ENCODE results near the gene BMP2.

The BMP2 gene

DNA sequence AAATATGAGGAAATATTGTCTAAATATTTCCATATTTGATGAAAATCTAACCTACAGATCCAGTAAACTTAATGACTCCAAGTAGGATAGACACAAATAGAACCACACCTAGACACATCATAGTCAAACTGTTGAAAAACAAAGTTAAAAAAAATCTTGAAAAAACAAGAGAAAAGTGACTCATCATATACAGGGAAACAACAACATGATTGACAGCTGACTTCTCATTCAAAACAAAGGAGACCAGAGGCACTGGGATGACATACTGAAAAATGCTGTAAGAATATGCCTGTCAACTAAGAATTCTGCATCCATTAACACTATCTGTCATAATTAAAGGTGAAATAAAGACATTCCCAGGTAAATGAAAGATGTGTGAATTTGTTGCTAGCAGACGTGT is 38.8 kb downstream of the BMP2 start:
- H3K4me3 ChIP-seq (ENCODE audit: low read length), result no peak overlapping the region
- no peaks in the 10 kb centered on the region for H4K20me1 ChIP-seq (ENCODE audit: insufficient read depth, low read length)
- no peak overlapping the region for H3K4me2 ChIP-seq (ENCODE audit: low read length)
- TF ChIP-seq, protein P1, sequence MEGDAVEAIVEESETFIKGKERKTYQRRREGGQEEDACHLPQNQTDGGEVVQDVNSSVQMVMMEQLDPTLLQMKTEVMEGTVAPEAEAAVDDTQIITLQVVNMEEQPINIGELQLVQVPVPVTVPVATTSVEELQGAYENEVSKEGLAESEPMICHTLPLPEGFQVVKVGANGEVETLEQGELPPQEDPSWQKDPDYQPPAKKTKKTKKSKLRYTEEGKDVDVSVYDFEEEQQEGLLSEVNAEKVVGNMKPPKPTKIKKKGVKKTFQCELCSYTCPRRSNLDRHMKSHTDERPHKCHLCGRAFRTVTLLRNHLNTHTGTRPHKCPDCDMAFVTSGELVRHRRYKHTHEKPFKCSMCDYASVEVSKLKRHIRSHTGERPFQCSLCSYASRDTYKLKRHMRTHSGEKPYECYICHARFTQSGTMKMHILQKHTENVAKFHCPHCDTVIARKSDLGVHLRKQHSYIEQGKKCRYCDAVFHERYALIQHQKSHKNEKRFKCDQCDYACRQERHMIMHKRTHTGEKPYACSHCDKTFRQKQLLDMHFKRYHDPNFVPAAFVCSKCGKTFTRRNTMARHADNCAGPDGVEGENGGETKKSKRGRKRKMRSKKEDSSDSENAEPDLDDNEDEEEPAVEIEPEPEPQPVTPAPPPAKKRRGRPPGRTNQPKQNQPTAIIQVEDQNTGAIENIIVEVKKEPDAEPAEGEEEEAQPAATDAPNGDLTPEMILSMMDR (IDR thresholded peaks at IDR 0.05; ENCODE audit: low read depth, low read length), result no peak
- no peak for TF ChIP-seq EZH2phosphoT487 (IDR thresholded peaks at IDR 0.05; ENCODE audit: low read depth)
- H2AFZ ChIP-seq (ENCODE audit: low read depth, low read length), result no peak overlapping the region
- H3K4me1 ChIP-seq (ENCODE audit: low read length), result no peaks in the 10 kb centered on the region
- no peak overlapping the region for H3K27ac ChIP-seq (ENCODE audit: low read length)
- no peak overlapping the region for H3K9ac ChIP-seq (ENCODE audit: low read length)
- no peaks in the 10 kb centered on the region for H3K79me2 ChIP-seq (ENCODE audit: low read length)
- no peaks in the 10 kb centered on the region for H3K27me3 ChIP-seq (ENCODE audit: low read depth, low read length)
- H3K9me3 ChIP-seq (ENCODE audit: insufficient read depth, low read length), result no peaks in the 10 kb centered on the region
- no peaks in the 10 kb centered on the region for H3K36me3 ChIP-seq (replicated peaks; ENCODE audit: low read depth, low read length)

DNA sequence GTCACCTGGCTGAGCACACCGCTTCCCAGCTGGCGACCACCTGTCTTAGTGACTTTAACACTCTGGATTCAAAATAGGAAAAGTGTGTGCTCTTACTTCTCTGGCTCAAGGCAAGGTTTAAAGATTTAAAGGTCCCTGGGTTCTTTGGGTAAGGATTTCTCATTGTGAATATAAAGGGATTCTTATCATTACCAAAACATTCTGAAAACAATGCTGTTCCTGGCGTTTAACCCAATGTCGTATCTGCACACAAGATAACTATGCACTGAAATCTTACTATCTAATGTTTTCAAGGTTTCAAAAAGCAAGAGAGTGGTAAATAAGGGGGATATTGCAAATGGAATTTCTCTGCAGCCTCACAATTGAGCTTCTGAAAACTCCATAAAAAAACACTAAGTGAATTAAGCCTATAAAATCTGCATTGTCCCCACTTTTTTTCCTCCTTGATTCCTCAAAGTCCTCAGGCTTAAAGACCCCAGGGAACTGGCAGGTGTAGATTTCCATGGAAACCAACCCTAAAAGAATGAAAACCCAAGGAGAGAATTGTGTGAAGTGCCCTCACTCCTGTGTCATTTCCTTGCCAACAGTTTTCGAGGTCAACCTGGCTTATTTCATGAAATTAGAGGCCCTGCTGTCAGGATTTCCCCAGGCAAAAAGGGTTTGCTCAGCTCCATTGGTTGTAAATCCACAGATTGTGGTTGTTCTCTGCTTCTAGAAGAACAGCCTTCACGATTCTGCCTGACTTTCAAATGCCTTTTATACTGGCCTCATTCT is 44.0 kb downstream of the BMP2 start:
- Histone ChIP-seq H2AFZ (ENCODE audit: low read depth, low read length) (no peak overlapping the region), H3K27me3 (ENCODE audit: low read depth, low read length) (peaks cover 8% of the 10 kb centered on the region; the same call in 1 of the 2 replicates), H3K79me2 (ENCODE audit: low read length) (no peaks in the 10 kb centered on the region), H3K4me3 (ENCODE audit: low read length) (no peak overlapping the region), H4K20me1 (ENCODE audit: insufficient read depth, low read length) (no peaks in the 10 kb centered on the region), H3K9ac (ENCODE audit: low read length) (no peak overlapping the region), H3K9me3 (ENCODE audit: insufficient read depth, low read length) (no peaks in the 10 kb centered on the region), H3K4me2 (ENCODE audit: low read length) (no peak overlapping the region), H3K27ac (ENCODE audit: low read length) (no peak overlapping the region), H3K4me1 (ENCODE audit: low read length) (no peaks in the 10 kb centered on the region), H3K36me3 (replicated peaks; ENCODE audit: low read depth, low read length) (no peaks in the 10 kb centered on the region)
- TF ChIP-seq, protein P1 (IDR thresholded peaks at IDR 0.05; ENCODE audit: low read depth, low read length), result no peak
- no peak for TF ChIP-seq EZH2phosphoT487 (IDR thresholded peaks at IDR 0.05; ENCODE audit: low read depth)

DNA sequence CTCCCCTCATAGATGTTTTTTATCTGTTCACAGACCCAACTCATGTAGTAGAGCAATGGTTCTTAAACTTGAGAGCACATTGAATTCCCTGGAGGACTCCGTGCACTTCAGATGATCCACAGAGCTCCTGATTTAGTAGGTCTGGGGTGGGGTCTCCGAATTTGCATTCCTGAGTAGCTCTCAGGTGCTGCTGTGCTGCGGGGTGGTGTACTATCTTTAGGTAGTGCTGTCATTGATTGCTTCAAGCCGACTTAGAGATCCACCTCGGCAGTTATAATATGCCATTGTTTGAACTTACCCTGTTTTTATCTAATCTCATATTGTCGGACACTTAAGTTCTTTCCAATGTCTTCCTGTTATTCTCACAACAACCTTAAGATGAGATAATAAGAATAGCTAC is 45.0 kb downstream of the BMP2 start:
- H4K20me1 ChIP-seq (ENCODE audit: insufficient read depth, low read length), result no peaks in the 10 kb centered on the region
- no peak overlapping the region for H3K9ac ChIP-seq (ENCODE audit: low read length)
- H3K9me3 ChIP-seq (ENCODE audit: insufficient read depth, low read length), result no peaks in the 10 kb centered on the region
- H3K27ac ChIP-seq (ENCODE audit: low read length), result no peak overlapping the region
- H3K4me2 ChIP-seq (ENCODE audit: low read length), result no peak overlapping the region
- no peaks in the 10 kb centered on the region for H3K79me2 ChIP-seq (ENCODE audit: low read length)
- TF ChIP-seq, protein P1 (IDR thresholded peaks at IDR 0.05; ENCODE audit: low read depth, low read length), result no peak
- no peak overlapping the region for H2AFZ ChIP-seq (ENCODE audit: low read depth, low read length)
- no peaks in the 10 kb centered on the region for H3K36me3 ChIP-seq (replicated peaks; ENCODE audit: low read depth, low read length)
- H3K27me3 ChIP-seq (ENCODE audit: low read depth, low read length), result peaks cover 8% of the 10 kb centered on the region; the same call in 1 of the 2 replicates
- no peaks in the 10 kb centered on the region for H3K4me1 ChIP-seq (ENCODE audit: low read length)
- no peak overlapping the region for H3K4me3 ChIP-seq (ENCODE audit: low read length)

DNA sequence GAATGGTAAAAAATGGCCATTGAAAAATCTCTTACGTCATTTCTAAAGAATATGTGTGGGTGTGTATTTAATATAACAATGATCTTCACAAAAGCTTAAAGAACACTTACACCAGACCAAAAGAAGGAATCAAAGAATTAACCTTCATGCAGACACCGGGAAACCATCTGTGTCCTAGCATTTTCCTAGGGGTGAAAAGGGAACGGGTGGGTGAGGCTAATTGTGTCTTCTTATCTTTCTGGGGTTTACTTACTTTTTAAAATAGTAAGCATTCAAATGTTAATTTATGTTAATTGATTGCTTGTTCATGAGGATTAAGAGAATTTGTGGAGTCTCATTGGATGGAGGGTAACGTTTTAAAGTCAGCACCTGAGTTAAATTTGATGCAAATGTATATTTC is 47.5 kb downstream of the BMP2 start:
- Histone ChIP-seq H3K4me2 (ENCODE audit: low read length) (no peak overlapping the region), H3K79me2 (ENCODE audit: low read length) (no peaks in the 10 kb centered on the region), H2AFZ (ENCODE audit: low read depth, low read length) (no peak overlapping the region), H3K9me3 (ENCODE audit: insufficient read depth, low read length) (no peaks in the 10 kb centered on the region), H3K4me3 (ENCODE audit: low read length) (no peak overlapping the region), H3K9ac (ENCODE audit: low read length) (no peak overlapping the region), H3K27me3 (ENCODE audit: low read depth, low read length) (peaks cover 8% of the 10 kb centered on the region; the same call in 1 of the 2 replicates), H3K27ac (ENCODE audit: low read length) (no peak overlapping the region), H3K4me1 (ENCODE audit: low read length) (no peaks in the 10 kb centered on the region), H3K36me3 (replicated peaks; ENCODE audit: low read depth, low read length) (no peaks in the 10 kb centered on the region), H4K20me1 (ENCODE audit: insufficient read depth, low read length) (no peaks in the 10 kb centered on the region)
- TF ChIP-seq, protein P1 (IDR thresholded peaks at IDR 0.05; ENCODE audit: low read depth, low read length), result no peak
- TF ChIP-seq EZH2phosphoT487 (IDR thresholded peaks at IDR 0.05; ENCODE audit: low read depth), result no peak

All from OCI-LY3 (cell line).